SJCRH30 (cell line): ENCODE measurements around the gene SELENOO. TPM values are rescaled to one million over a fixed set of nuclear protein-coding genes. Genes with fewer than 3 reads are reported as not detected.

ENCODE experiments used
- DNase-seq, 2 experiments: peaks; one replicate each; pipeline ENCODE4 v3.0.0-alpha.2; 2015 to 2020
- H3K27ac ChIP-seq: fragments of 250-450 bp; sonication (Bioruptor Pico); 2 replicates; pipeline ENCODE4 v1.5.1; 2020; ENCODE audit warnings: mild to moderate bottlenecking, moderate library complexity
- H3K27me3 ChIP-seq: fragments of 250-450 bp; sonication (Bioruptor Pico); 2 replicates; pipeline ENCODE4 v1.5.1; 2020; ENCODE audit warnings: mild to moderate bottlenecking, moderate library complexity
- H3K36me3 ChIP-seq: fragments of 250-450 bp; sonication (Bioruptor Pico); 2 replicates; pipeline ENCODE4 v1.5.1; 2020; ENCODE audit warnings: mild to moderate bottlenecking, moderate library complexity
- H3K4me1 ChIP-seq: fragments of 250-450 bp; sonication (Bioruptor Pico); 2 replicates; pipeline ENCODE4 v1.5.1; 2020; ENCODE audit warnings: mild to moderate bottlenecking, moderate library complexity
- H3K4me3 ChIP-seq: fragments of 250-450 bp; sonication (Bioruptor Pico); 2 replicates; pipeline ENCODE4 v1.5.1; 2020; ENCODE audit warnings: mild to moderate bottlenecking, moderate library complexity
- H3K9me3 ChIP-seq: fragments of 250-450 bp; sonication (Bioruptor Pico); replicated peaks from 2 replicates; pipeline ENCODE4 v1.5.1; 2020; ENCODE audit warnings: mild to moderate bottlenecking, moderate library complexity
- total RNA-seq: library from RNA; depleted of rRNA; stranded (reverse); fragments of >200 nt; shearing (Covaris generic); gene quantifications from 2 replicates; pipeline ENCODE4 v1.2.3, GENCODE V29; 2014

The SELENOO gene
- total RNA-seq, 1 experiment from 2014 or later = 15.4 TPM

DNA sequence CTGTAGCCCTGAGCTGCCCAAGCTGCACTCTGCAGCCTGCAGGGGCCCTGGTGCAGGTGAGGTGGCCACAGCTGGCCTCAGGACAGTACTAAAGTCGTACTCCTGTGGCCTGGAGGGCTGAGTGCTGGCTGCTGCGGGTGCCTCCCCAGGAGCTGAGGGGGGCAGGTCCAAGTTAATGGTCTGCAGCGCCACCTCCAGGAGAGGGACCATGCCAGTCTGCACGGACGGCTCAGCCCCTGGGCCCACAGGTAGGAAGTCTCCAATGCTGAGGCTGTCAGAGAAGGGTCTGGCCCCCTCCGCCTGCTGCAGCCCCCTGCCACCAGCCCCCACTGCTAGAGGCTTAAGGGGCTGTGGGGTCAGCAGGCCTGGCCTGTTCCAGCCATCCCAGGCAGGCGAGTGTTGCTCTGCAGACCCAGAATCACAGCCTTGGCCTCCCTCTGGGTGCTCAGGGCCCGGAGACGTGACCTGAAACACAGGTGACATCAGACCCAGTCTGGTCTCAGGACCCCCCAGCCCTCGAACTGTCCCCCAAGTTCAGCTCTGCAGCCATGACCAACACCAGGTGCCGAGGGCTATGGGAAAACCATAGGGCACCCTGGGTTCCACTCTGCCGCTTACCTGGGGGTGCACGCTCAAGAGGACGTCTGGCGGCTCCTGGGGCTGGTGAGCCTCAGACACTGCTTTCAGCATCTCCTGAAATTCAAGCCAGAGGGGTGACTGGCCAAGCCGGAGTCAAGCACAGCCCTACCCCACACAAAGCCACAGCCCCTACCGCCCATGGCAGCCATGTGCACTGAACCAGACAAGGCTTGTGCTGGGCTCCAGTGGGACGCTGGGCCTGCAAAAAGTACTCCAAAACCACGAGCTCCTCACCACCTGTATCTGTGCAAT is 20.8 kb downstream of the SELENOO start:
- Histone ChIP-seq H3K4me1 (no peaks in the 10 kb centered on the region), H3K4me3 (no peak overlapping the region), H3K27me3 (no peaks in the 10 kb centered on the region), H3K27ac (no peak overlapping the region), H3K9me3 (no peaks in the 10 kb centered on the region), H3K36me3 (peaks cover 77% of the 10 kb centered on the region)
- no peak for DNase-seq

DNA sequence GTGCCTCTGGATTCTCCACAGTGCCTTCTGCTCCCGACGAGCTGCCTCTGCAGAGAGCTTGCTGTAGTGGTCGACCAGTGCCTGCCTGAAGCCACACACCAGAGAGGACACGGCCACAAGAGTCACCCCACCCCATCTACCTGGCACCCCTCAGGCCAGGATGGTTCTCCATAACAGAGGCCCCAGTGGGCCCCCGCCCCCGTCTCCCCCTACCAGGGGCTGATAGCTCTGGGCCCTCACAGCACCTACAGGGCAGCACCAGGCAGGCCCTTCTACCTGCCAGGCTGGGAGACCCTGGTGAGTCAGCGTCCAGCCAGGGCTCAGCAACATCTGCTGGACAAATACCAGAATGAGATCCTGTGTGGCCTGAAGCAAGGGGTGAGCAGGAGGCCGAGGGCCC is 21.7 kb downstream of the SELENOO start:
- no peaks in the 10 kb centered on the region for H3K9me3 ChIP-seq
- no peak overlapping the region for H3K4me3 ChIP-seq
- H3K27me3 ChIP-seq = no peaks in the 10 kb centered on the region
- no peak overlapping the region for H3K27ac ChIP-seq
- H3K36me3 ChIP-seq = peaks cover 71% of the 10 kb centered on the region
- DNase-seq = no peak
- no peaks in the 10 kb centered on the region for H3K4me1 ChIP-seq

DNA sequence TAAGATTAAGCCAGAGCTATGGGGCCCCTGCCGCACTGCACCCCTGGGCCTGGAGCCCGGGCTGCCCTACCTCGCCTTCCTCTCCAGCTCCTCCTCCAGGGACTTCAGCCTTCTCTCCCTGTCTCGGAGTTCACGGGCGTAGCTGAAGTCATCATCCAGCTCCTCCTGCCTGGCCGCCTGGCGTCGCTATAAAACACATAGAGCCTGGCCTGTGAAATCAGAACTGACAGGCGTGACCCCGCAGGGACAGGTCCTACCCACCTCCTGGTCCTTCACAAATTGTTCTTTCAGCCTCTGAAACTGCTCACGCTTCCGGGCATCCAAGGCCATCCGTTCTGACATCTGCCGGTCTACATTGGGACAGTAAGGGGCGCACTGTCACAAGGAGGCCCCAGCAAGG is 23.3 kb downstream of the SELENOO start:
- no peaks in the 10 kb centered on the region for H3K4me1 ChIP-seq
- peaks cover 59% of the 10 kb centered on the region for H3K36me3 ChIP-seq
- no peak for DNase-seq
- no peaks in the 10 kb centered on the region for H3K9me3 ChIP-seq
- no peak overlapping the region for H3K4me3 ChIP-seq
- H3K27ac ChIP-seq = no peak overlapping the region
- H3K27me3 ChIP-seq = no peaks in the 10 kb centered on the region

DNA sequence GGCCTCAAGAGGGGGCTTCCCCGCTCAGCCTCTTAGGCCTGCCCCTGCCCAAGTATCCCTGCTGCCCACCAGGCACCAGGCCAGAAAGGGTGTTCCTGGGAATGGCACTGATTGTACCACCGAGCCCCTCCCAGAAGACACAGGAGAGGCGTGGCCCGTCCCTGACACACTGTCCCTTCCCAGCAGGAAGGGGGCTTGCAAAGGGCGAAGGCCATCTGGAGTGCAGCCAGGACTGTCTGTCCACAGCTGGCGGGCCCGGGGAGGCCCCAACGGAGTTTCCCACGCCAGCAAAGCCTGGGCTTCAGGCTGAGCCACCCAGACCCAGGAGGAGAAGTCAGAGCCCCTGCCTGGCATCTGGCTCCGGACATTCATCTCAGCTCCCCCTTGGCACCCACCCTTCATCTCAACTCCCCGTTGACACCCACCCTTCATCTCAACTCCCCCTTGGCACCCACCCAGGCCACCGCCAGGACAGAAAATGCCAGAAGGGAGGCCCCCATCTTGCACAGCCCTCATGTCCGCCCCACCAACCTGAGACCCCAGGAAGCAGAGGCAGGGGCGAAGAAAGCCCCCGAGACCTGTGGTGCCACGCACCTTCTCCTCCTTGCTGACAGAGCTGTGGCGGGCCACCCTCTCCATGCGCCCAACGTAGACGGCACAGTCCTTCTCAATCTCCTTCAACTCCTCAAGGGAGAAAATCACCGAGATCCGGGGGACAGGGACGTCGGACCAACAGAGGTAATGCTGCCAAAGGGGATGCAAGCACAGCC is 24.6 kb downstream of the SELENOO start:
- Histone ChIP-seq H3K27me3 (no peaks in the 10 kb centered on the region), H3K36me3 (peaks cover 51% of the 10 kb centered on the region), H3K9me3 (no peaks in the 10 kb centered on the region), H3K4me1 (no peaks in the 10 kb centered on the region), H3K27ac (no peak overlapping the region), H3K4me3 (no peak overlapping the region)
- no peak for DNase-seq

DNA sequence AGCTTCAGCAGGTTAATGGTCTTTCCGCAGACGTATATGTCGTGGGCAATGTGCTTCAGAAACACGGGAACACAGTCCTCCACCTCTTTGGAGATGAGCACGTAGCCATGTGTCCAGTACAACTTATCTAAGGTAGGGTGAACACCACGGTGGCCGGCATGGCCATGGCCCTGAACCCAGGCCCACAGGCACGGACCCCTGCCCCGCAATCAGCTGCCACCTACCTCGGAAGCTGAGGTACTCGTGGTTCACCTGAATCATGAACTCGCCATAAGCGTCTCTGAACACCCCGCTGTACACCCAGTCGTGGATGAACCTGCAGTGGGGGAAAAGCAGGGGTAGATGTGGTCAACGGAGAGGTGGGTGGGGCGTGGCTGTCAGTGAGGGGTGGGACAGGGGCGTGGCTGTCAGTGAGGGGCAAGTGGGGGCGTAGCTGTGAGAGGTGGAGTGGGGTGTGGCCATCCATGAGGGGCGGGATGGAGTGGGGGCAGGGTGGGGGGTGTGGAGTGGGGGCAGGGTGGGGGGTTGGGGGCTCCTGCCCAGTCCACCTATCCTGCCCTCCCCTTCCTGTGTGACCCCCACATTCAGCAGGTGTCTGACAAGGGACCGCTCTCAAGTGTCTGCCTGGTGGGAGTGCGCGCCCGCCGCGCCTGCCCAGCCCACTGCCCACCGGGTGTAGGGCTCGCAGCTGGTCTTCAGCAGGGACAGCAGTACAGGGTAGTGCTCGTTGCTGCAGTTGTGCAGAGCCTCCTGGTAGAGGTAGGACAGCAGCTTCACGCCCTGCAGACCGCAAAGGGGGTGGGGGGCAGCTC is 25.5 kb downstream of the SELENOO start:
- no peak for DNase-seq
- peaks cover 45% of the 10 kb centered on the region for H3K36me3 ChIP-seq

DNA sequence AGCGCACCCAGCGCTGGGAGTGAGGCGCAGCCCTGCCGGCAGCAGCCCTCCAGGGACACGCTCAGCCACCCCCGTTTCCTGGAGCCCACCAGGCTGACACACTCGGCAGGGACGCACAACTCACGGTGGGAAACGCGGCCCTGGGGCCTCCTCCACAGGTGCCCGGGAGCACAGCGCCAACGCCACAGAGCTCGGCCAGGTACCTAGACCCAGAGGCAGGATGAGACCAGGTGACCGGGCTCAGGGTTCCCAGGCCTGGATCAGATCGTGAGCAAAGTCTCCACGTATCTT is 26.0 kb downstream of the SELENOO start:
- H3K9me3 ChIP-seq = no peaks in the 10 kb centered on the region
- H3K27me3 ChIP-seq = no peaks in the 10 kb centered on the region
- no peak overlapping the region for H3K4me3 ChIP-seq
- peaks cover 39% of the 10 kb centered on the region for H3K36me3 ChIP-seq
- DNase-seq = no peak
- no peaks in the 10 kb centered on the region for H3K4me1 ChIP-seq
- no peak overlapping the region for H3K27ac ChIP-seq

More for the DNA sequence above, 25.5 kb downstream of the SELENOO start:
- no peak overlapping the region for H3K27ac ChIP-seq
- H3K4me1 ChIP-seq = no peaks in the 10 kb centered on the region
- no peaks in the 10 kb centered on the region for H3K9me3 ChIP-seq
- no peaks in the 10 kb centered on the region for H3K27me3 ChIP-seq
- no peak overlapping the region for H3K4me3 ChIP-seq

DNA sequence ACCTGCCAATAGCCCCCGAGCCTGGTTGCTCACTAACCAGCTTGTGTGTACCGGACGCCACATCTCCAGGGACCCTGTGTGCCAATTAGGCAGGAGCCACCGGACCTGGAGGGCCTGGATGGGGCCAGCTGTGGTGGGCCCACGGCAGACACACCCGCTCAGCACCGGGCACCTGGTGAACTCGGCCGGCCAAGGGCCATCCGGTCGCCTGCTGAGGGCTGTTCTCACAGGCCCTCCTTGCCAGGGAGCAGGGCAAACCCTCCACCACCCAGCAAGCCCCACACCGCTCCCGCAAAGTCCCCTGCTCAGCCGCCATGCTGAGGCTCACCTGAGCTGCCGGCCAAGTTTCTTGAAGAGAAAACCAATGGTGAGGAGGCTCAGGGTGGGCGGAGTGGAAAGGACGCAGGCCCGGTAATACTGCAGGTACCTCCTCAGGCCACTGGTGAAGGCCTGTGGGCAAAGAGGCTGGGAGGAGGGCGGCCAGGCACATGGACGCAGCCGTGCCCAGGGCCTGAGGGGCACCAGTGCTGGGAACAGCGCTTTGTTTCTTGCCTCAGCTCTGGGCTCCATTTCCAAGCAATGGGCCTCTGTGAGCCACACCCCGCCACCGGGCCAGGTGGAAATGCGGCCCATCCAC is 26.9 kb downstream of the SELENOO start:
- Histone ChIP-seq H3K4me1 (no peaks in the 10 kb centered on the region), H3K4me3 (no peak overlapping the region), H3K27ac (no peak overlapping the region), H3K36me3 (peaks cover 35% of the 10 kb centered on the region), H3K27me3 (no peaks in the 10 kb centered on the region), H3K9me3 (no peaks in the 10 kb centered on the region)
- DNase-seq = peak in 1 of 2 experiments; percentile 4

DNA sequence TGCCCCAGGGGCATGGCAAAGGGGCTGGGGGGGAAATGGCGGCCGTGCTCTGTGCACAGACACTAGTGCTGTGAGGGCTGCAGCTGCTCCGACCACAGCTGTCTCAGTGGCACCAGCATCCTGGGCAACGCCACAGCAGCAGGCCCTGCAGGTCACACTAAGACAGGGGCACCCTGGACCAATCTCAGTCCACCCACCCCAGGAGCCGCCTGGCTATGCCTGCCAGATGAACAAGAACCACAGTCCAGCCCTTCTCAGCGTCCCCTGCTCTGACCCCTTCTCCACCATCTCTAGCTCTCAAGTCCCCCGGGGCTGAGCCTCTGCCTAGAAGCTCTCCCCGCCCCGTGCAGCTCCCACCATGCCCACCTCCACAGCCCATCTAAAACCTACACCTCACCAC is 27.6 kb downstream of the SELENOO start:
- Histone ChIP-seq H3K27ac (no peak overlapping the region), H3K36me3 (peaks cover 33% of the 10 kb centered on the region), H3K4me1 (no peaks in the 10 kb centered on the region), H3K4me3 (no peak overlapping the region), H3K27me3 (no peaks in the 10 kb centered on the region), H3K9me3 (no peaks in the 10 kb centered on the region)
- DNase-seq = no peak

DNA sequence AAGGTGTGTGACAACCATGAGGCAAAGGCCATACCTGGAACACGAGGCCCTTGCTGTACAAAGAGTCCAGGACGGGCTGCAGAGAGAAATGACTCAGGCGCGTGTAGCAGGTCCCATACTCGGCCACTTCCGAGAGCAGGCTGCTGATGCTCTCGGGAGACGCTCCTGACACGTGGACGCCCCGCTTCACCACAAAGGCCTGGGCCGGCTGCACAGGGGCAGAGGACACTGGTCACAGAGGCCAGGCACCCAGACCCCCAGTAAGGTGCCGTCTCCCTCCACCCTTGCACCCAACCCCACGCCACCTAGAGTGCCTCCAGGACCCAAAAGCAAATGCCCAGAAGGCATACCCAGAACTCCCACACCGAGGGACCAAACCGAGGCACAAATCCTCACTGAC is 28.6 kb downstream of the SELENOO start:
- Histone ChIP-seq H3K27me3 (no peaks in the 10 kb centered on the region), H3K27ac (no peak overlapping the region), H3K4me3 (no peak overlapping the region), H3K9me3 (no peaks in the 10 kb centered on the region), H3K4me1 (no peaks in the 10 kb centered on the region), H3K36me3 (peaks cover 25% of the 10 kb centered on the region)
- DNase-seq = no peak

DNA sequence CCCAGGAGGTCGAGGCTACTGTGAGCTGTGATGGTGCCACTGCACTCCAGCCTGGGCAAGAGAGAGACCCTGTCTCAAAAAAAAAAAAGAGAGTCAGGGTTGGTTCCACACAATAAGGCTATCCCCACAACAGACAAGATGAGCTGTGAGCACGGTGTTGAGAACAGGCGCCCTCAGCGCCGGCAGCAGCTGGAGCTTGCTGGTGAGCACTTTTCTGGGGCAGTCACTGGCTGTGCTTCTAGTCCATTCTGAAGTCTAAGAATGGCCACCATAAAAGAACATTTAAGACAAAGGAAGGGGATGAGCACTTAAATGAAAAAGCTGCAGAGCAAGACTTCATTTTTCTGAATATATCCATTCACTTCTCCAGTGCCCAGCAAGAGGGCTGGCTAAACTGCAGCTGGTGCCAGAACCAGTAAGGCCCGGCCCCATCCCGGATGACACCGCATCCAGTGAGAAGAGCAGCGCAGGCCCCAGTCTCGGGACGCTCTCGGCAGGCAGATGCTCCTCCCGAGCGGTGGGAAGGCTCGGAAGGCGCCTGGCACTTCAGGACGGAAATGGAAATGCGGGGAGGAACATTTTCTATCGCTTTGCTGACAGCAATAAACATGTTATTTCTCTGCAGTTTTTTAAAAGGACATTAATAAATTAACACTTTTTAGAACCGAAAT is 31.8 kb downstream of the SELENOO start:
- DNase-seq = no peak
- Histone ChIP-seq H3K36me3 (peaks cover 26% of the 10 kb centered on the region), H3K4me1 (no peaks in the 10 kb centered on the region), H3K27me3 (no peaks in the 10 kb centered on the region), H3K9me3 (no peaks in the 10 kb centered on the region), H3K27ac (no peak overlapping the region), H3K4me3 (no peak overlapping the region)

DNA sequence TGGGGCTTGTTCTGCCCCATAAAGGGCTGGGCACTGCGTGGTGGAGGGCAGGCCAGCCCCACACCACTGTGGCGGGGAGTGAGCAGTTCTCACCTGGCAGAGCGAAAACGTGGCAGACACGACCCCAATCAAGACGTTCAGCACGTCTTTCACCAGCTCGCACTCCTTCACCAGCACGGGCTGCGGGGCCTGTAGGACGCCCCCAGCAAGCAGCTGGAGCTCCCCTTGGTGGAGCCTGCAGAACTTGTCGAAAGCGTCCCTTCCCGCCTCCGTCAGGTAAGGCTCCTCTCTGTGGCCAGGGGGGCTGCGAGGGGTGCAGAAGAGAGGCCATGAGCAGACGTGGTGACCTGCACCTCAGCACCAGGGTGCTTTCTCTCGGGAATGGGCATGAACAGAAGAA is 32.4 kb downstream of the SELENOO start:
- H3K27me3 ChIP-seq = no peaks in the 10 kb centered on the region
- H3K4me1 ChIP-seq = no peaks in the 10 kb centered on the region
- H3K9me3 ChIP-seq = no peaks in the 10 kb centered on the region
- peaks cover 26% of the 10 kb centered on the region for H3K36me3 ChIP-seq
- H3K27ac ChIP-seq = no peak overlapping the region
- no peak overlapping the region for H3K4me3 ChIP-seq
- DNase-seq = no peak

DNA sequence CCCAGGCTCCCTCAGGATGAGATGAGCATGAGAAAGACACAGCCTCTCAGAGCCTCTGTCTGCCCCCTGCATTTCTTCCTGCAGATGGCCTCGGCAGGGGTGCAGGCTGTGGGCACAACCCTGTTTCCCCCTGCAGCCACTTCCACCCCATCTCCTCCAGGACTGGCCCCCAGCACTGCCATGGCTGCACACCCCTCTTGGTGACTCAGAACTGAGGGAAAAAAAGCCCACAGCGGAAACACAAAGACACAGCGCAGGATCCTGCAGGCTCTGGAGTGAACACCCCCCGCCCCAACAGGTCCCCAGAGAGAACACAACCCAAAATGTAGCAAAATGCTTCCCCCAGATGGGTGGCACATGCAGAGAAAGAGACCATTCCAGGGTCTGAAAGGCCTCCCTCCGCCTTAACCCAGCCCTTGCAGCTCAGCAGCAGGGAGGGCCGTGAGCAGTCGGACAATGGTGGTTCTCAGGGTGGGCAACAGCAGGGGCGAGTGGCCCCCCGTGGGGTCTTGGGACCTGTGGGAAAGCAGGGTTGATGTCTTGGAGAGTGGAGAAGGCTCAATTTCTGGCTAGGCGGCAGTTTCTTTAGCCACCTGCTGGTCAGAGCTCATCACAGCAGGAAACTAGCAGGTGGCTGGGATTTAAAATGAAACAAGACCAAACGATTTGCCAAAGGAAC is 36.1 kb downstream of the SELENOO start:
- Histone ChIP-seq H3K4me1 (no peaks in the 10 kb centered on the region; the same call in 1 of the 2 replicates), H3K36me3 (peaks cover 19% of the 10 kb centered on the region), H3K9me3 (no peaks in the 10 kb centered on the region), H3K27me3 (no peaks in the 10 kb centered on the region), H3K27ac (no peak overlapping the region), H3K4me3 (no peak overlapping the region)
- DNase-seq = peak in 1 of 2 experiments; percentile 61

DNA sequence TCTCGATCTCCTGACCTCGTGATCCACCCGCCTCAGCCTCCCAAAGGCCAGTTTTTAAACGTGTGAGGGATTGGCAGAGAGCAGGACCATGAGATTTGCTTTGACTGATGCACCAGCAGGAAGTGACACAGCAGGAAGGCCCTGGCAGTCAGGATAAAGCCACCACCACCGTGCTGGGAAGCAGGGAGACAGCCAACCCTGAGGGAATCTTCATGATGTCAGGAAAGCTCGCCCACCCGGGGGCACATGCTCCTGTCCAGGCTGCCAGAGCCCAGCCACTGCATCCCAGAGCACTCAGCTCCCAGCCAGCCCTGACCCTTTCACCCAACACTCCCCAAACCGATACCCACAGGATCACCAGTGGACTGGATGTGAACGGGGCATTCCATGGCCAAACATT is 37.9 kb downstream of the SELENOO start:
- H3K4me3 ChIP-seq = no peak overlapping the region
- no peak overlapping the region for H3K27ac ChIP-seq
- DNase-seq = no peak
- no peaks in the 10 kb centered on the region; the same call in 1 of the 2 replicates for H3K4me1 ChIP-seq
- H3K9me3 ChIP-seq = no peaks in the 10 kb centered on the region
- H3K36me3 ChIP-seq = peaks cover 11% of the 10 kb centered on the region
- no peaks in the 10 kb centered on the region for H3K27me3 ChIP-seq
